Neuron (in vitro differentiated cells): Measurements from ENCODE around the gene NOTCH1.

Experiments
- H2AFZ ChIP-seq: one replicate; pipeline ENCODE4 v1.6.1; 2013; ENCODE audit warnings: low read depth, mild to moderate bottlenecking, inconsistent platforms, low read length, moderate library complexity
- H3K27me3 ChIP-seq: one replicate; pipeline ENCODE4 v1.6.1; 2013; ENCODE audit warnings: low read length; ENCODE audit not compliant: insufficient read depth
- H3K36me3 ChIP-seq: one replicate; pipeline ENCODE4 v1.6.1; 2013; ENCODE audit warnings: low read length; ENCODE audit not compliant: insufficient read depth
- H3K4me1 ChIP-seq: one replicate; pipeline ENCODE4 v1.6.1; 2013; ENCODE audit warnings: low read length; ENCODE audit not compliant: insufficient read depth
- H3K4me3 ChIP-seq: 2 replicates; pipeline ENCODE4 v1.5.1; 2013; ENCODE audit warnings: mild to moderate bottlenecking, low read length, moderate library complexity
- H3K9me3 ChIP-seq: one replicate; pipeline ENCODE4 v1.6.1; 2013; ENCODE audit warnings: low read length

Gene NOTCH1

DNA sequence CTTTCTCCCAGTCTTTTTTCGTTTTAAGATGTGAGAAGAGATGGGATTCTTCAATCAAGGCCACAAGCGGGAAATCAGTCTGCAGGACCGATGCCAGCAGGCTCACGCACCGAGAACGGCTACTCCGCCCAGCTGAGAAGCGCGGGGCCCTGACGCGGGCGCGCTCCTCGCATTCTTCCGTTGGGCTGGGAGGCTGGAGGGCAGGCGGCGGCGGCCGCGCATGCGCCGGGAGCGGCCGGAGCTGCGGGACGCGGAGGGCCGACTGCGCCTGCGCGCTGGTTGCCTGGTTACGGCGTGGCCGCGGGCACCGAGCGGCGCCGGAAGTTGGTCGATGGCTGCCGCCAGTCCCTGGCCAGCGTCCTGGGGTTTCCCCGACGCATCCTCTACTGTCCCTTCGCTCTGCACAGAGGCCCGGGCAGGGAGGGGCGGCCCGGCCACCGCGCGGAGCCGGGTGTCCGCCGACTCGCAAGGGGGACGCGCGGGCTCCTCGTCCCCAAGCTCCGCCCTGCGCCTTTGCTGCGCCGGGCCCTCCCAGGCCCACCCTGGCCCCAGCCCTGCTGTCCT is 62.2 kb downstream of the NOTCH1 start:
- no peaks in the 10 kb centered on the region for H3K27me3 ChIP-seq
- H3K4me3 ChIP-seq = peak overlapping the region; percentile 79
- H3K9me3 ChIP-seq = no peaks in the 10 kb centered on the region
- peaks cover 6% of the 10 kb centered on the region for H3K36me3 ChIP-seq
- peak overlapping the region; percentile 1 for H2AFZ ChIP-seq
- H3K4me1 ChIP-seq = peaks cover 37% of the 10 kb centered on the region

DNA sequence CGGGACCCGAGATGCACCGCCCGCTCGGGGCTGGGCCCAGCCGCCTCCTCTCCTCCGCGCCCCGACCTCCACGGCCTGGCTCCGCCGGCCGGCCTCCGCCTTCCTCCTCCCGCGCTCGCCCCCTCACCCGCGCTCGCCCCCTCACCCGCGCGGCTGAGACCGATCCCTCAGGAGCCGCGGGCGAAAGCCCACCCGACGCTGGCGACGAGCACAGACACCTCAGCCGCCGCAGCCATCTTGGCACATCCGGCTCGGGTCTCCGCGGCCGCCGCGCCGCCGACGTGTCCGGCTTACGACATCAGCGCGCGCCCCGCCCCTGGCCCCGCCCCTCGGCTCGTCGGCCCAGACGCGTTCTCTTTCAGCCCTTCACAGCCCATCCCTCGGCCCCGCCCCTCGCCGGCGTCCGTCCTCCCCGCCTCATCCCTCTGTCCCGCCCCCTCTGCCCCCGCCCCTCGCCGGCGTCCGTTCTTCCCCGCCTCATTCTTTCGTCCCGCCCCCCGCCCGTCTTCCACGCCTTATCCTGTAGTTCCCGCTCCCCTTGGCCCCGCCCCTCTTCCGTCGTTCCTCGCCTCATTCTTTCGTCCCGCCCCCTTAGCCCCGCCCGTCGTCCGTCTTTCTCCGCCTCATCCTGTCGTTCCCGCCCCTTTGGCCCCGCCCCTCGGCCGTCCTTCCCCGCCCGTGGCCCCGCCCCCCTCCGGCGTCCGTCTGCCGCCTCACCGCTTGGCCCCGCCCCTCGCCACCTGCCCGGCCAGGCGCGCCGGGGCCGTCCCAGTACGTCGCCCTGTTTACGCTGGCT is 62.9 kb downstream of the NOTCH1 start, which contains the start of gene SEC16A:
SEC16A (minus strand) TSS at position 248 of the 796 bp plus-strand sequence. CDS start 5,425 bp downstream, outside the sequence.
- Histone ChIP-seq H3K9me3 (no peaks in the 10 kb centered on the region), H2AFZ (peak within 1 kb of the TSS; percentile 1)

GRCh38 chr9:136482046-136482792 is 63.6 kb downstream of the NOTCH1 start:
- peaks cover 37% of the 10 kb centered on the region for H3K4me1 ChIP-seq
- peak overlapping the region; percentile 91 for H3K4me3 ChIP-seq
- peaks cover 19% of the 10 kb centered on the region for H3K36me3 ChIP-seq
- no peaks in the 10 kb centered on the region for H3K9me3 ChIP-seq
- H2AFZ ChIP-seq = no peak overlapping the region
- no peaks in the 10 kb centered on the region for H3K27me3 ChIP-seq

More for the DNA sequence above, 62.9 kb downstream of the NOTCH1 start, which contains the start of gene SEC16A:
- peaks cover 37% of the 10 kb centered on the region for H3K4me1 ChIP-seq
- H3K36me3 ChIP-seq = peaks cover 11% of the 10 kb centered on the region
- H3K4me3 ChIP-seq = peak within 1 kb of the TSS; percentile 91
- no peaks in the 10 kb centered on the region for H3K27me3 ChIP-seq

GRCh38 chr9:136481558-136481957 is 64.3 kb downstream of the NOTCH1 start:
- no peaks in the 10 kb centered on the region for H3K27me3 ChIP-seq
- H3K4me3 ChIP-seq = peak overlapping the region; percentile 91
- H3K9me3 ChIP-seq = no peaks in the 10 kb centered on the region
- H2AFZ ChIP-seq = no peak overlapping the region
- peaks cover 25% of the 10 kb centered on the region for H3K36me3 ChIP-seq
- H3K4me1 ChIP-seq = peaks cover 33% of the 10 kb centered on the region

- Histone ChIP-seq H3K4me3 (no peak overlapping the region), H3K9me3 (no peaks in the 10 kb centered on the region), H3K27me3 (no peaks in the 10 kb centered on the region), H3K36me3 (peaks cover 75% of the 10 kb centered on the region), H2AFZ (no peak overlapping the region), H3K4me1 (peaks cover 3% of the 10 kb centered on the region)
Measured at GRCh38 chr9:136476369-136477150, 69.3 kb downstream of the NOTCH1 start.

- Histone ChIP-seq H3K4me1 (no peaks in the 10 kb centered on the region), H3K27me3 (no peaks in the 10 kb centered on the region), H3K4me3 (no peak overlapping the region), H3K9me3 (no peaks in the 10 kb centered on the region), H2AFZ (no peak overlapping the region), H3K36me3 (peaks cover 87% of the 10 kb centered on the region)
Measured at GRCh38 chr9:136474974-136475865, 70.6 kb downstream of the NOTCH1 start.

DNA sequence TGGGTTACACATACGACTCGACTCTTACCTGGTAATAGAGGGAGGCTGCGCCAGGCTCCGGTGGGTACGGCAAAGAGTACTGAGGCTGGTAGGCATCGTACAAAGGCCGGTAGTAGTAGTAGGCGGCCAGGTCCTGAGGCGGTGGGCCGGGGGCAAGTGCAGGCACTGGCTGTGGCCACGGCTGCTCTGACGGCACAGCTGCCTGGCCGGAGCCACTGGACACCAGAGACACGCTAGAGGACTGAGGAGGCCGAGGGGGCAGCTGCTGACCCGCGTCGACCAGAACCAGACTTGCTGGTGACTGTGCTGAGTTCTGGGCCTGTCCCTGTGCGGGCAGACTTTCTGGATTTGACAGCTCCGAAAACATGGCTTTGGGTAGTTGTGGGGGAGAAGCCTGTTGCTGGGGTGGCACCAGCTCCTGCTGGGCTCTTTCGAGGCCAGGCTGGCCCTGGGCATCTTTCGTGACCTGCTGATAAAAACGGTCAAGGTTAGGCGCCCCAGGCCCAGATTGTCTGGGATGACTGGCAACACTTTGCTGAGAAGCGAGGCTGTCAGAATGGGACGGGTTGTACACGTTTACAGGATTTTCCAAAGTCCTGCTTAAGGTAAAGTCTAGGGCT is 71.7 kb downstream of the NOTCH1 start:
- Histone ChIP-seq H2AFZ (no peak overlapping the region), H3K27me3 (no peaks in the 10 kb centered on the region), H3K4me1 (no peaks in the 10 kb centered on the region), H3K36me3 (peaks cover 95% of the 10 kb centered on the region), H3K4me3 (no peak overlapping the region), H3K9me3 (no peaks in the 10 kb centered on the region)

DNA sequence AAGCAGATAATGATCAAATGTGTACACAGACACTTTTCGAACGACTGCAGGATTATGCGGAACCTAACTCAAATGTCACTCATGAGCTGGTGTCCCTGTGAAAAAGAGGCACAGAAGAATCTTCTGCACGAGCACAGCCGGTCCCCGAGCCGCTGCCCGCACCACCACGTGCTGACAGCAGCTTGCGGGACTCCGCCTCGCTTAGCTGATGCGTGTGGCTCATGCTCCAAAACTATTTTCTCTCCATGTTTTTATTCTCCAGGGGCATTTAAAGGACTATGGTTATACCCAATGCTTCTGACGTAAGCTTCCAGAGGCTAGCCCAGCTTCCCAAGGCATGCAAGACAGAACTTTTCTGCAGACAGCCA is 72.5 kb downstream of the NOTCH1 start:
- Histone ChIP-seq H3K4me3 (no peak overlapping the region), H2AFZ (no peak overlapping the region), H3K4me1 (no peaks in the 10 kb centered on the region), H3K9me3 (no peaks in the 10 kb centered on the region), H3K27me3 (no peaks in the 10 kb centered on the region), H3K36me3 (peaks cover 97% of the 10 kb centered on the region)

DNA sequence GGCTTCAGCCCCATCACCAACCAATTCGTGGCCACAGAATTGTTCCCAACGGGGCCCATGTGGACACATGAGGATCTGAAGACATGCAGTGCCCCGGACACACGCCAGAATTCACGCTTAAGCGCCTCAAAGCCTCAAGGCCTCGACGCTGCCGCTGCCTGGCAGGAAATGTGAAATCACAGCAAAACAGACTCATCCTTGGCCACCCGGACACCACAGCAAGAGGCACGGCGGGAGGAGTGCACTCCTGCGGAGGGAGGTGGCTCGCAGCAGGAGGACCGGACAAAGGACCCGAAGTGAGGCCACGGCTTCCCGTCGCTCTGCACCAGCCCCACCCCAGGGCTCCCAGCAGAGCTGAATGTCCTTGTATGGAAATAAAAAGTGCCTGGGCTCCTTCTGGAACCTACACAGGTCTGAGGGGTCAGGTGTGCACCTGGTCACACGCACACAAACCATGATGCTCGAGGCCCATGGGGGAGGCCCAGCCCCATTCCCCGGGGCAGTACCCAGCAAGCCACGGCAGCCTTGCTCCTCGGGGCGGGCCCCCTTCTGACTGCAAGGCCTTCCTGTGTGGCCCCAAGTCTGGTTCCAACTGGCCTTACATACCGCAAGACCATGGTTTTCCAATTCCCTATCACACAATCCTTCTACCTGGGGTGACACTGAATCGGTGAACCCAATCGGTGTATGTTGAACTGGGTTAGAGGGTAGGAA is 73.1 kb downstream of the NOTCH1 start:
- H3K4me1 ChIP-seq = no peaks in the 10 kb centered on the region
- H3K27me3 ChIP-seq = no peaks in the 10 kb centered on the region
- no peaks in the 10 kb centered on the region for H3K9me3 ChIP-seq
- H2AFZ ChIP-seq = no peak overlapping the region
- no peak overlapping the region for H3K4me3 ChIP-seq
- peaks cover 98% of the 10 kb centered on the region for H3K36me3 ChIP-seq

- Histone ChIP-seq H2AFZ (no peak overlapping the region), H3K27me3 (no peaks in the 10 kb centered on the region), H3K4me1 (no peaks in the 10 kb centered on the region), H3K36me3 (peaks cover 93% of the 10 kb centered on the region), H3K4me3 (no peak overlapping the region), H3K9me3 (no peaks in the 10 kb centered on the region)
Measured at GRCh38 chr9:136471802-136472487, 73.9 kb downstream of the NOTCH1 start.
